Measurements from ENCODE around the gene ADAT3.

DNA sequence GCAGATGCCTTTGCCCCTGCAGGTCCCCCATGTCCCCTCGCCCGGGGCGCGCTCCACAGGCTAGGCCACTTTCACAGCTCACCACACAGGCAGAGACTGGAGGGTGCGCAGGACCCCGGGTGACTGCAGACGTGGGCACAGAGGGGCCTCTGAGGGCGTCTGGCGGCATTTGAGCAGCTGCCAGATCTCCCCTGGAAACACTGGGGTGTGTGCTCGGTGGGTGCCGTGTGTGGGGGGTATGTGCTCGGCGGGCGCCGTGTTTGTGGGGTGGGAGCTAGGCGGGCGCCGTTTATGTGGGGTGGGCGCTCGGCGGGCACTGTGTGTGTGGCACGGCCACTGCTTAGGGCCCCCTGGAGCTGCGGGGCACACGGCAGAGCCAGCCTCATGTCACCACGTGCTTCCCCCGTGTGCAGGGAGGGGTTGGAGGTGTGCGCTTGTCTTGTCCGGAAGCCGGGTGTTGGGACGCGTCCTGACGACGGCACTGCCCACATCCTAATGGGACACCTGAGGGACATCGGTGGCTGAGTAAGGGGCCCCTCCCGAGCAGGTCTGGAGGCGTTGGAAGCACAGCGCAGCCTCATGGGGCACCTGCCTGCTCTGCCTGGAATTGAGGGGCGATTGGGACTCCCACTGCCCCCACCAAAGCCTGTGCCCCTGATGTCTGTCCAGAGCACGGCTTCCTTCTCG, 52.5 kb downstream of the ADAT3 start:
- TF ChIP-seq, protein P1, sequence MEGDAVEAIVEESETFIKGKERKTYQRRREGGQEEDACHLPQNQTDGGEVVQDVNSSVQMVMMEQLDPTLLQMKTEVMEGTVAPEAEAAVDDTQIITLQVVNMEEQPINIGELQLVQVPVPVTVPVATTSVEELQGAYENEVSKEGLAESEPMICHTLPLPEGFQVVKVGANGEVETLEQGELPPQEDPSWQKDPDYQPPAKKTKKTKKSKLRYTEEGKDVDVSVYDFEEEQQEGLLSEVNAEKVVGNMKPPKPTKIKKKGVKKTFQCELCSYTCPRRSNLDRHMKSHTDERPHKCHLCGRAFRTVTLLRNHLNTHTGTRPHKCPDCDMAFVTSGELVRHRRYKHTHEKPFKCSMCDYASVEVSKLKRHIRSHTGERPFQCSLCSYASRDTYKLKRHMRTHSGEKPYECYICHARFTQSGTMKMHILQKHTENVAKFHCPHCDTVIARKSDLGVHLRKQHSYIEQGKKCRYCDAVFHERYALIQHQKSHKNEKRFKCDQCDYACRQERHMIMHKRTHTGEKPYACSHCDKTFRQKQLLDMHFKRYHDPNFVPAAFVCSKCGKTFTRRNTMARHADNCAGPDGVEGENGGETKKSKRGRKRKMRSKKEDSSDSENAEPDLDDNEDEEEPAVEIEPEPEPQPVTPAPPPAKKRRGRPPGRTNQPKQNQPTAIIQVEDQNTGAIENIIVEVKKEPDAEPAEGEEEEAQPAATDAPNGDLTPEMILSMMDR (IDR thresholded peaks at IDR 0.05) = no peak
- TF ChIP-seq EP300 (IDR thresholded peaks at IDR 0.05) = no peak
- TF ChIP-seq POLR2A (IDR thresholded peaks at IDR 0.05) = no peak

All from sigmoid colon (tissue), 4 donors.